UCSD-AML1 (cell line): ENCODE results near the gene ABI3.
A peak's percentile ranks its signal among the peaks of the same experiment; 100 is the strongest.
"Not testable (repeated sequence)": the region's sequence is repeated elsewhere in the genome, so short reads cannot be mapped to it uniquely, and the experiment has no call there.

Experiments
- DNase-seq: peaks from one replicate; lab custom pipeline; 2025; ENCODE audit not compliant: unreplicated experiment; lab: John Stamatoyannopoulos, UW

Gene ABI3

GRCh38 chr17:49210158-49211029, at the start of gene ABI3, which contains the start of gene GNGT2:
ABI3 (plus strand) TSS chr17:49210707; CDS start chr17:49210725, 18 bp downstream.
GNGT2 (minus strand) TSS chr17:49210574; CDS start chr17:49207422, 3,152 bp downstream.
- DNase-seq = peak; percentile 65

GRCh38 chr17:49162866-49163265, 47.6 kb upstream of the ABI3 start:
- DNase-seq = no peak

- no peak for DNase-seq
These were observed 45.4 kb upstream of the ABI3 start for GRCh38 chr17:49165143-49165542.

- no peak for DNase-seq
These were observed 41.8 kb upstream of the ABI3 start for GRCh38 chr17:49168706-49169105.

GRCh38 chr17:49170216-49170615, 40.3 kb upstream of the ABI3 start:
- DNase-seq = no peak

- not testable (repeated sequence) for DNase-seq
These were observed 39.8 kb upstream of the ABI3 start for GRCh38 chr17:49170711-49171110.

GRCh38 chr17:49175978-49176377, 34.5 kb upstream of the ABI3 start:
- not testable (repeated sequence) for DNase-seq

- DNase-seq = peak; percentile 69
These were observed 30.2 kb upstream of the ABI3 start for GRCh38 chr17:49180303-49180702.

- peak; percentile 31 for DNase-seq
These were observed 29.4 kb upstream of the ABI3 start for GRCh38 chr17:49180998-49181635.

GRCh38 chr17:49183341-49183740, 27.2 kb upstream of the ABI3 start:
- no peak for DNase-seq

- no peak for DNase-seq
These were observed 26.7 kb upstream of the ABI3 start for GRCh38 chr17:49183801-49184200.

- DNase-seq = not testable (repeated sequence)
These were observed 26.0 kb upstream of the ABI3 start for GRCh38 chr17:49184522-49184921.

GRCh38 chr17:49185381-49185780, 25.1 kb upstream of the ABI3 start:
- DNase-seq = not testable (repeated sequence)

- no peak for DNase-seq
These were observed 23.2 kb upstream of the ABI3 start for GRCh38 chr17:49187301-49187700.

GRCh38 chr17:49190932-49191331, 19.6 kb upstream of the ABI3 start:
- DNase-seq = no peak

- DNase-seq = no peak
These were observed 19.0 kb upstream of the ABI3 start for GRCh38 chr17:49191409-49191916.

GRCh38 chr17:49191917-49192741, 18.4 kb upstream of the ABI3 start:
- peak; percentile 97 for DNase-seq

- DNase-seq = peak; percentile 38
These were observed 16.8 kb upstream of the ABI3 start for GRCh38 chr17:49193513-49194296.

GRCh38 chr17:49194297-49194607, 16.3 kb upstream of the ABI3 start:
- no peak for DNase-seq

- DNase-seq = no peak
These were observed 14.8 kb upstream of the ABI3 start for GRCh38 chr17:49195751-49196150.
